HG03135 (cell line): ENCODE results near the gene PARVA.
"Not testable (repeated sequence)": the region's sequence is repeated elsewhere in the genome, so short reads cannot be mapped to it uniquely, and the experiment has no call there.

Experiments used
- ATAC-seq: cut with Tn5 transposase; IDR thresholded peaks from one replicate; pipeline ENCODE4 v1.9.1; 2021; ENCODE audit warnings: mild to moderate bottlenecking, moderate library complexity; ENCODE audit not compliant: unreplicated experiment

PARVA gene

GRCh38 chr11:12496181-12497025 lies 119.0 kb downstream of the PARVA start:
- ATAC-seq: no peak

GRCh38 chr11:12497431-12497830 lies 120.1 kb downstream of the PARVA start:
- ATAC-seq: no peak

GRCh38 chr11:12499071-12499470 lies 121.7 kb downstream of the PARVA start:
- no peak for ATAC-seq

- no peak for ATAC-seq
These were observed 124.7 kb downstream of the PARVA start for GRCh38 chr11:12502046-12502445.

- ATAC-seq: no peak
These were observed 125.7 kb downstream of the PARVA start for GRCh38 chr11:12503039-12503484.

- ATAC-seq: no peak
These were observed 126.5 kb downstream of the PARVA start for GRCh38 chr11:12503886-12504285.

GRCh38 chr11:12505183-12505582 lies 127.8 kb downstream of the PARVA start:
- no peak for ATAC-seq

GRCh38 chr11:12506404-12506921 lies 129.1 kb downstream of the PARVA start:
- ATAC-seq: no peak

- no peak for ATAC-seq
These were observed 130.0 kb downstream of the PARVA start for GRCh38 chr11:12507391-12507790.

GRCh38 chr11:12508151-12508751 lies 130.9 kb downstream of the PARVA start:
- no peak for ATAC-seq

- no peak for ATAC-seq
These were observed 132.0 kb downstream of the PARVA start for GRCh38 chr11:12509371-12509770.

GRCh38 chr11:12512132-12512531 lies 134.8 kb downstream of the PARVA start:
- no peak for ATAC-seq

GRCh38 chr11:12512826-12513395 lies 135.5 kb downstream of the PARVA start:
- no peak for ATAC-seq

GRCh38 chr11:12516387-12517105 lies 139.2 kb downstream of the PARVA start:
- ATAC-seq: no peak

- ATAC-seq: no peak
These were observed 139.9 kb downstream of the PARVA start for GRCh38 chr11:12517306-12517705.

GRCh38 chr11:12517741-12518140 lies 140.4 kb downstream of the PARVA start:
- no peak for ATAC-seq

- ATAC-seq: no peak
These were observed 141.4 kb downstream of the PARVA start for GRCh38 chr11:12518606-12519385.

GRCh38 chr11:12520054-12520453 lies 142.7 kb downstream of the PARVA start:
- ATAC-seq: no peak

- not testable (repeated sequence) for ATAC-seq
These were observed 143.2 kb downstream of the PARVA start for GRCh38 chr11:12520576-12520975.

- ATAC-seq: no peak
These were observed 146.0 kb downstream of the PARVA start for GRCh38 chr11:12523180-12523924.
